ENCODE results near the gene KRTAP4-16. TPM values are rescaled to one million over a fixed set of nuclear protein-coding genes. Genes with fewer than 3 reads are reported as not detected.
"Not testable (repeated sequence)": the region's sequence is repeated elsewhere in the genome, so short reads cannot be mapped to it uniquely, and the experiment has no call there.

KRTAP4-16 gene
- total and polyA plus RNA-seq, 10 donors = not detected

GRCh38 chr17:41096055-41096454 lies 6.0 kb downstream of the KRTAP4-16 start:
- H3K4me1 ChIP-seq = peaks cover 0 to 9% (median 0%) of the 10 kb centered on the region in 6 donors
- TF ChIP-seq POLR2AphosphoS5 (IDR thresholded peaks at IDR 0.05) (no peak), POLR2A (IDR thresholded peaks at IDR 0.05) (no peak), CTCF (IDR thresholded peaks at IDR 0.05 in 8 of 11, conservative IDR thresholded peaks at IDR 0.05 in 3 of 11) (no peak)

GRCh38 chr17:41088760-41089352 lies 13.2 kb downstream of the KRTAP4-16 start:
- peaks cover 0 to 11% (median 0%) of the 10 kb centered on the region in 8 donors for H3K9me3 ChIP-seq
- H3K27ac ChIP-seq; H3K36me3 ChIP-seq; H3K4me3 ChIP-seq; H3K27me3 ChIP-seq (replicated peaks in 1 of 7); intact Hi-C loops (cut with DNase I; ENCODE audit: low total_unique reads); H3K4me1 ChIP-seq; DNase-seq: not testable (repeated sequence)
- WGBS, 5 donors = 29 to 63% (median 52%) methylated on average over 4 of the region's 4 CpGs

More at GRCh38 chr17:41096055-41096454, 6.0 kb downstream of the KRTAP4-16 start:
- DNase-seq = no peak
- Histone ChIP-seq H3K36me3 (no peaks in the 10 kb centered on the region), H3K9me3 (peaks cover 0 to 11% (median 0%) of the 10 kb centered on the region in 8 donors), H3K4me3 (no peak overlapping the region), H3K27me3 (replicated peaks in 1 of 7) (peaks cover 0 to 9% (median 0%) of the 10 kb centered on the region in 7 donors), H3K27ac (no peak overlapping the region)
- intact Hi-C loops (cut with DNase I; ENCODE audit: low total_unique reads) = no loop called here
- WGBS, 5 donors = 85 to 89% (median 88%) methylated on average over 7 of the region's 7 CpGs

DNA sequence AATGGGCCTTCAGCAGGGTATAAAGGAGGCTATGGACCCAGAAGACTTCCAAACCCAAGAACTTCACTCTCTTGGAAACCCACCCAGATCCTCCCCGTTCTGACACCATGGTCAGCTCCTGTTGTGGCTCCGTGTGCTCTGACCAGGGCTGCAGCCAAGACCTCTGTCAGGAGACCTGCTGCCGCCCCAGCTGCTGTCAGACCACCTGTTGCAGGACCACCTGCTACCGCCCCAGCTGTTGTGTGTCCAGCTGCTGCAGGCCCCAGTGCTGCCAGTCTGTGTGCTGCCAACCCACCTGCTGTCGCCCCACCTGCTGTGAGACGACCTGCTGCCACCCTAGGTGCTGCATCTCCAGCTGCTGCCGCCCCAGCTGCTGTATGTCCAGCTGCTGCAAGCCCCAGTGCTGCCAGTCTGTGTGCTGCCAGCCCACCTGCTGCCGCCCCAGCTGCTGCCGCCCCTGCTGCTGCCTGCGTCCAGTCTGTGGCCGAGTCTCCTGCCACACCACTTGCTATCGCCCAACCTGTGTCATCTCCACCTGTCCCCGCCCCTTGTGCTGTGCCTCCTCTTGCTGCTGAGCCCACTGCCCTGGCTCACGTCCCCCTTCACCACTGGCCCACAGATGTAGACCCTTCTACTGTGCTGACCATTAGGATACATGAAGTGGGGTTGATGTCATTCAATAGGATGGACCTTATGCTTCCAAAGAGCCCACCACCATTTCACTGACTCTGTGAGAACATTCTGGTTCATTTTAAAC lies 17.7 kb downstream of the KRTAP4-16 start, which contains the start of gene KRTAP4-7:
KRTAP4-7 (plus strand) TSS at position 51 of the 757 bp plus-strand sequence; CDS start at position 108, 57 bp downstream.
- H3K36me3 ChIP-seq; H3K9me3 ChIP-seq; H3K27me3 ChIP-seq (replicated peaks in 1 of 7); intact Hi-C loops (cut with DNase I; ENCODE audit: low total_unique reads); DNase-seq; H3K4me1 ChIP-seq; H3K27ac ChIP-seq; H3K4me3 ChIP-seq: not testable (repeated sequence)
- whole genome bisulfite sequencing, 5 donors = 72 to 89% (median 85%) methylated on average over 8 to 14 of the region's 14 CpGs

- 62 to 92% (median 90%) methylated on average over 2 of the region's 2 CpGs for WGBS, 5 donors
- H3K27me3 ChIP-seq (replicated peaks in 1 of 7); H3K4me3 ChIP-seq; H3K9me3 ChIP-seq; H3K4me1 ChIP-seq; H3K27ac ChIP-seq; H3K36me3 ChIP-seq; intact Hi-C loops (cut with DNase I; ENCODE audit: low total_unique reads); DNase-seq: not testable (repeated sequence)
Measured at GRCh38 chr17:41083427-41083826, 18.6 kb downstream of the KRTAP4-16 start.

DNA sequence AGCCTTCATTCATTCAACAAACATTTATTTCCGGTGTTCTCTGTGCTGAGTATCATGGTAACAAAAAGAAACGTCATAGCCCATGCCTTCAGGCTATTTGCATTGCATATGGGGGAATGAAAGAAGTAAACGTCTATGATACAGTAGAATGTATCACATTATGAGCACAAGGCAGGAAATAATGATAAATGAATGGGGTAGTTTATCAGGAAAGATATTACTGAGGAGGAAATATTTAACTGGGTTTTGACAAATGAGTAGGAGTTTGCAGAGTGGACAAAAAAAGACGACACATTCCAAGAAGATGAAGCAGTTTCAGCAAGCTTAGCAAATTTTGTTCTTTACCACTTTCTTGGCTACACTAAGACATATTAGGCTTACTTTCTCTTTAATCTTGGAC lies 19.4 kb downstream of the KRTAP4-16 start:
- no peak for DNase-seq
- 46 to 73% (median 56%) methylated on average over 4 of the region's 4 CpGs for WGBS, 5 donors
- intact Hi-C loops (cut with DNase I; ENCODE audit: low total_unique reads) = no loop called here
- no peak for TF ChIP-seq POLR2A (IDR thresholded peaks at IDR 0.05)
- TF ChIP-seq POLR2AphosphoS5 (IDR thresholded peaks at IDR 0.05) = no peak
- no peak for TF ChIP-seq CTCF (IDR thresholded peaks at IDR 0.05 in 8 of 11, conservative IDR thresholded peaks at IDR 0.05 in 3 of 11)
- Histone ChIP-seq H3K4me1 (no peaks in the 10 kb centered on the region), H3K27me3 (replicated peaks in 1 of 7) (no peaks in the 10 kb centered on the region), H3K27ac (no peak overlapping the region), H3K9me3 (no peaks in the 10 kb centered on the region), H3K4me3 (no peak overlapping the region), H3K36me3 (no peaks in the 10 kb centered on the region)

Data from spleen (tissue), 11 donors.